H1 (cell line): Measurements from ENCODE around the gene CIB4. TPM values are rescaled to one million over a fixed set of nuclear protein-coding genes. Genes with fewer than 3 reads are reported as not detected.

Experiments
- CTCF ChIA-PET: fragments of 300-600 bp; sonication (Branson Sonifier 250); formaldehyde crosslinking; loops from one replicate; lab custom pipeline; 2021; ENCODE audit not compliant: partially characterized antibody; lab: Charles Lee
- POLR2A ChIA-PET: fragments of 300-600 bp; sonication (Branson Sonifier 250); formaldehyde crosslinking; loops from one replicate; lab custom pipeline; 2021; ENCODE audit warnings: inconsistent platforms; ENCODE audit not compliant: partially characterized antibody; lab: Charles Lee
- DNase-seq, 2 experiments: peaks; one replicate each; pipeline versions ENCODE4 v3.0.0 to v3.0.0-alpha.2; 2010 to 2022; ENCODE audit warnings: low spot score in 2 of 2, low read depth in 1 of 2, mixed read lengths in 1 of 2
- FAIRE-seq: peaks from 2 replicates; lab custom pipeline; 2011; peaks lifted over from hg19 to GRCh38; lab: Jason Lieb, UNC
- H2AFZ ChIP-seq: 2 replicates; pipeline ENCODE4 v1.8.1; 2012; ENCODE audit warnings: low read length, inconsistent platforms
- H2AK5ac ChIP-seq: 2 replicates; pipeline ENCODE4 v1.6.1; 2013; ENCODE audit warnings: low read depth, low read length
- H2BK120ac ChIP-seq: replicated peaks from 2 replicates; pipeline ENCODE3; 2013; ENCODE audit warnings: low read depth, low read length, inconsistent platforms
- H2BK12ac ChIP-seq: 2 replicates; pipeline ENCODE4 v1.6.1; 2013; ENCODE audit warnings: low read depth, low read length
- H2BK15ac ChIP-seq: 2 replicates; pipeline ENCODE4 v1.6.1; 2013; ENCODE audit warnings: low read length
- H2BK20ac ChIP-seq: 2 replicates; pipeline ENCODE4 v1.6.1; 2013; ENCODE audit warnings: low read length
- H2BK5ac ChIP-seq: 2 replicates; pipeline ENCODE4 v1.6.1; 2013; ENCODE audit warnings: low read depth, low read length
- H3K14ac ChIP-seq: 2 replicates; pipeline ENCODE4 v1.6.1; 2013; ENCODE audit warnings: inconsistent platforms; ENCODE audit not compliant: insufficient read length
- H3K18ac ChIP-seq: 2 replicates; pipeline ENCODE4 v1.6.1; 2013; ENCODE audit warnings: low read length; ENCODE audit errors: extremely low read depth
- H3K23ac ChIP-seq: 2 replicates; pipeline ENCODE4 v1.6.1; 2013; ENCODE audit warnings: inconsistent platforms; ENCODE audit not compliant: insufficient read length
- H3K23me2 ChIP-seq: 2 replicates; pipeline ENCODE4 v1.6.1; 2013; ENCODE audit warnings: low read depth, low read length
- H3K27ac ChIP-seq: 2 replicates; pipeline ENCODE4 v1.6.1; 2011; ENCODE audit warnings: low read depth, low read length, inconsistent platforms
- H3K27me3 ChIP-seq, 4 experiments: replicated peaks in 1 of 4; 1 replicate in 1 of 4; 2 replicates in 3 of 4; pipeline versions ENCODE4 v1.6.1 to v1.8.1; 2011 to 2013; ENCODE audit warnings: low read length in 3 of 4, mild to moderate bottlenecking in 3 of 4, inconsistent platforms in 2 of 4, mixed read lengths in 2 of 4, moderate library complexity in 1 of 4; ENCODE audit not compliant: control insufficient read depth in 3 of 4, insufficient read depth in 3 of 4; ENCODE audit errors: extremely low read depth in 1 of 4
- H3K36me3 ChIP-seq, 4 experiments: 2 replicates each; pipeline versions ENCODE4 v1.6.1 to v1.8.1; 2011 to 2013; ENCODE audit warnings: mild to moderate bottlenecking in 4 of 4, low read length in 3 of 4, moderate library complexity in 2 of 4, control low read depth in 1 of 4, inconsistent platforms in 1 of 4; ENCODE audit not compliant: insufficient read depth in 4 of 4, control insufficient read depth in 2 of 4
- H3K4ac ChIP-seq: replicated peaks from 2 replicates; pipeline ENCODE3; 2013; ENCODE audit warnings: low read length, low read depth, mixed read lengths, inconsistent platforms; ENCODE audit not compliant: insufficient read length
- H3K4me1 ChIP-seq, 4 experiments: replicated peaks in 1 of 4; 1 replicate in 1 of 4; 2 replicates in 3 of 4; pipeline versions ENCODE4 v1.6.1 to v1.8.1; 2011 to 2013; ENCODE audit warnings: low read length in 3 of 4, inconsistent platforms in 2 of 4, mixed read lengths in 1 of 4; ENCODE audit not compliant: insufficient read depth in 4 of 4, control insufficient read depth in 3 of 4
- H3K4me2 ChIP-seq, 2 experiments: 2 replicates each; pipeline versions ENCODE4 v1.6.1 to v1.8.1; 2011 to 2013; ENCODE audit warnings: low read depth in 2 of 2, low read length in 2 of 2, control low read depth in 1 of 2, inconsistent platforms in 1 of 2, mild to moderate bottlenecking in 1 of 2; ENCODE audit not compliant: insufficient read depth in 1 of 2
- H3K4me3 ChIP-seq, 4 experiments: fragments of 200-600, 300-600 bp in 1 of 4; sonication (generic), shearing (Covaris generic), sonication (Bioruptor Twin) in 1 of 4; 2 replicates each; pipeline versions ENCODE4 v1.5.1 to v1.8.1; 2011 to 2016; ENCODE audit warnings: low read length in 4 of 4, low read depth in 3 of 4, control low read depth in 2 of 4, inconsistent platforms in 2 of 4, mild to moderate bottlenecking in 2 of 4, mixed read lengths in 1 of 4, moderate library complexity in 1 of 4; ENCODE audit not compliant: insufficient read depth in 2 of 4; ENCODE audit errors: extremely low read depth in 1 of 4
- H3K56ac ChIP-seq: replicated peaks from 2 replicates; pipeline ENCODE3; 2013; ENCODE audit warnings: low read depth, mild to moderate bottlenecking, mixed read lengths, low read length, inconsistent platforms; ENCODE audit not compliant: insufficient read length
- H3K79me1 ChIP-seq: 2 replicates; pipeline ENCODE4 v1.6.1; 2013; ENCODE audit warnings: low read depth, low read length, control low read depth
- H3K79me2 ChIP-seq, 2 experiments: 2 replicates each; pipeline versions ENCODE4 v1.6.1 to v1.8.1; 2012 to 2013; ENCODE audit warnings: low read length in 2 of 2, mild to moderate bottlenecking in 2 of 2, inconsistent platforms in 1 of 2; ENCODE audit not compliant: insufficient read depth in 2 of 2, control insufficient read depth in 1 of 2
- H3K9ac ChIP-seq, 4 experiments: replicated peaks in 1 of 4; 1 replicate in 1 of 4; 2 replicates in 3 of 4; pipeline versions ENCODE4 v1.6.1 to v1.8.1; 2011 to 2013; ENCODE audit warnings: low read depth in 3 of 4, low read length in 3 of 4, control low read depth in 2 of 4, mild to moderate bottlenecking in 2 of 4, moderate library complexity in 2 of 4, inconsistent platforms in 1 of 4; ENCODE audit errors: extremely low read depth in 1 of 4
- H3K9me3 ChIP-seq, 2 experiments: 2 replicates each; pipeline versions ENCODE4 v1.6.1 to v1.8.1; 2012 to 2013; ENCODE audit warnings: mild to moderate bottlenecking in 2 of 2, moderate library complexity in 2 of 2, control low read depth in 1 of 2, inconsistent platforms in 1 of 2, low read depth in 1 of 2, low read length in 1 of 2, mixed read lengths in 1 of 2; ENCODE audit not compliant: insufficient read depth in 2 of 2
- H4K20me1 ChIP-seq, 2 experiments: replicated peaks in 1 of 2; 2 replicates each; pipeline versions ENCODE3 to v1.8.1; 2011 to 2013; ENCODE audit warnings: inconsistent platforms in 2 of 2, low read length in 2 of 2, mild to moderate bottlenecking in 1 of 2; ENCODE audit not compliant: insufficient read depth in 2 of 2, control insufficient read depth in 1 of 2
- H4K5ac ChIP-seq: 2 replicates; pipeline ENCODE4 v1.6.1; 2013; ENCODE audit warnings: low read length, low read depth, mixed read lengths, inconsistent platforms; ENCODE audit not compliant: insufficient read length
- H4K8ac ChIP-seq: 2 replicates; pipeline ENCODE4 v1.8.0; 2013; ENCODE audit warnings: mild to moderate bottlenecking, moderate library complexity, low read length, inconsistent platforms; ENCODE audit not compliant: insufficient read depth; ENCODE audit errors: extremely low read depth
- H4K91ac ChIP-seq: replicated peaks from 2 replicates; pipeline ENCODE3; 2013; ENCODE audit warnings: low read length, mixed read lengths, inconsistent platforms; ENCODE audit not compliant: insufficient read length
- CBX8 ChIP-seq: fragments of 300-800, 300-1000 bp; sonication (generic); IDR thresholded peaks from 2 replicates; pipeline ENCODE4 v1.7.1; 2016; ENCODE audit warnings: low read depth, low read length, borderline replicate concordance
- CEBPB ChIP-seq: IDR thresholded peaks from 2 replicates; pipeline ENCODE4 v1.6.1; 2012; ENCODE audit warnings: low read depth, low read length
- CHD2 ChIP-seq: IDR thresholded peaks from 2 replicates; pipeline ENCODE4 v1.6.1; 2012; ENCODE audit warnings: low read length, improper control_type of control experiment
- E2F6 ChIP-seq: IDR thresholded peaks from 2 replicates; pipeline ENCODE4 v1.6.1; 2012; ENCODE audit warnings: inconsistent platforms
- EP300 ChIP-seq, 2 experiments: IDR thresholded peaks; 1 replicate in 1 of 2; 2 replicates in 1 of 2; pipeline ENCODE4 v1.6.1; 2011 to 2012; ENCODE audit warnings: low read depth in 2 of 2, low read length in 2 of 2, mild to moderate bottlenecking in 2 of 2, borderline replicate concordance in 1 of 2, inconsistent platforms in 1 of 2, moderate library complexity in 1 of 2
- GABPA ChIP-seq: IDR thresholded peaks from 2 replicates; pipeline ENCODE4 v1.6.1; 2011; ENCODE audit warnings: mild to moderate bottlenecking, low read length, moderate library complexity, borderline replicate concordance; ENCODE audit not compliant: insufficient read depth
- JUND ChIP-seq: IDR thresholded peaks from 2 replicates; pipeline ENCODE4 v1.6.1; 2011; ENCODE audit warnings: mild to moderate bottlenecking, improper control_type of control experiment, low read length
- NRF1 ChIP-seq: IDR thresholded peaks from 2 replicates; pipeline ENCODE4 v1.6.1; 2011; ENCODE audit warnings: mild to moderate bottlenecking, low read depth, low read length, improper control_type of control experiment
- POLR2AphosphoS5 ChIP-seq: IDR thresholded peaks from 2 replicates; pipeline ENCODE4 v1.6.1; 2011; ENCODE audit warnings: low read depth, low read length
- RFX5 ChIP-seq: IDR thresholded peaks from 2 replicates; pipeline ENCODE4 v1.6.1; 2011; ENCODE audit warnings: low read depth, low read length, improper control_type of control experiment, borderline replicate concordance
- RNF2 ChIP-seq: fragments of 200-900, 300-1000 bp; sonication (generic); IDR thresholded peaks from 2 replicates; pipeline ENCODE4 v1.7.1; 2016; ENCODE audit warnings: borderline replicate concordance, low read depth, mild to moderate bottlenecking, antibody characterized with exemption, low read length; ENCODE audit not compliant: poor library complexity, severe bottlenecking; ENCODE audit errors: missing control alignments
- SP1 ChIP-seq: IDR thresholded peaks from 2 replicates; pipeline ENCODE4 v1.6.1; 2011; ENCODE audit warnings: low read depth, low read length
- SUZ12 ChIP-seq: fragments of 200-600 bp; sonication (generic); IDR thresholded peaks from 2 replicates; pipeline ENCODE4 v1.6.1; 2012; ENCODE audit warnings: mild to moderate bottlenecking, inconsistent platforms, low read length, moderate library complexity, mixed read lengths
- ZNF274 ChIP-seq: IDR thresholded peaks from 2 replicates; pipeline ENCODE4 v1.7.0; 2012; ENCODE audit warnings: low read length, borderline replicate concordance; ENCODE audit errors: extremely low read depth
- WGBS, 2 experiments: shearing (Covaris generic) in 1 of 2; methylation state at CpG; one replicate each; pipeline versions ENCODE4 v1.1.6 to v1.1.7; 2013 to 2015; ENCODE audit warnings: low lambda C conversion rate in 2 of 2, mixed read lengths in 2 of 2, inconsistent platforms in 1 of 2, low coverage in 1 of 2, missing lambda C conversion rate in 1 of 2; ENCODE audit not compliant: insufficient replicate concordance in 2 of 2, insufficient coverage in 1 of 2, insufficient read length in 1 of 2; ENCODE audit errors: extremely low coverage in 1 of 2, missing lambda C conversion rate in 1 of 2; 5-methylcytosine and 5-hydroxymethylcytosine counted together
- polyA plus RNA-seq, 7 experiments: library from polyadenylated mRNA; depleted of rRNA in 3 of 7; stranded (reverse) in 5 of 7; unstranded in 2 of 7; fragments of >200 nt in 5 of 7; fragments of 200-250 nt in 2 of 7; gene quantifications; 1 replicate in 5 of 7; 2 replicates in 1 of 7; 4 replicates in 1 of 7; pipeline versions ENCODE4 v1.2.1 to v1.2.3, GENCODE V29; 2011 to 2013; ENCODE audit warnings: missing spikeins in 2 of 7, mixed read lengths in 2 of 7
- total RNA-seq: library from RNA; stranded (reverse); fragmentation: NEBNext Ultra II Directional; extraction: Animal tissue kit (Norgen Biotek cat#: 25700); gene quantifications from 2 replicates; pipeline ENCODE4 v1.2.1, GENCODE V29; 2021

The CIB4 gene
- total and polyA plus RNA-seq, 2 of the 8 experiments (the other 6 are each of a cell fraction or from before 2014, with no cell fraction given) = not detected

DNA sequence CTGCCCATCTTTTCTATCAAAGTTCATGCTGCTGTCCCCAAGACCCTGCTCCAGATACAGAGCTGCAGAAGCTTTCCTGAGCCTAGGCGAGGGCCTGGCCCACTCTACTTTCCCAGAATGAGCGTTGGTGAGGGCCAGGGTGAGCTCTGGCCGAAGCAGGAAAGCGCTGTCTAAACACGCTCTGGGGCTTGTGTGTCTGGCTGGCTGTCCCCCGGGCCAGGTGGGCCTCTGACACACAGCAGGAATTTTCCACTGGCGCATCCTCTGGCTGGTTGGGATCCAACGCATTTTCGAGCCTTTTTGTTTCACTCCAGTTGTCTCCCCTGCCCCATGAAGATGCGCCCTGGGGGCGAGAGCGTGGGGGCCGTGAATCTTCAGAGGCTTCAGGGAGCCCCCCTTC is 33.6 kb upstream of the CIB4 start:
- Histone ChIP-seq H3K4ac (no peak overlapping the region), H3K27ac (no peak overlapping the region), H2AFZ (no peak overlapping the region), H3K4me2 (no peak overlapping the region), H2AK5ac (no peak overlapping the region), H3K79me1 (no peaks in the 10 kb centered on the region), H4K5ac (no peak overlapping the region), H2BK5ac (no peak overlapping the region), H3K18ac (no peak overlapping the region), H3K56ac (no peak overlapping the region), H2BK15ac (no peak overlapping the region), H2BK12ac (no peak overlapping the region), H3K79me2 (no peaks in the 10 kb centered on the region), H2BK20ac (no peak overlapping the region), H3K23ac (no peak overlapping the region), H3K9me3 (no peaks in the 10 kb centered on the region; a peak in 1 of 4 replicates), H4K8ac (no peak overlapping the region), H3K27me3 (no peaks in the 10 kb centered on the region; a peak in 2 of 7 replicates), H3K4me3 (no peak overlapping the region), H3K4me1 (no peaks in the 10 kb centered on the region; a peak in 1 of 7 replicates), H4K20me1 (no peaks in the 10 kb centered on the region), H2BK120ac (no peak overlapping the region), H4K91ac (no peak overlapping the region), H3K9ac (no peak overlapping the region), H3K14ac (no peak overlapping the region), H3K36me3 (no peaks in the 10 kb centered on the region), H3K23me2 (no peaks in the 10 kb centered on the region)
- FAIRE-seq (no peak), DNase-seq (no peak)
- CTCF ChIA-PET = interaction anchor here (0.6 to 1.6 kb wide), 6 partner anchors 17 to 1512 kb away, joined by 3 to 4 read pairs (median 4); no protein-coding TSS in a partner anchor
- 91% methylated on average over 13 of the region's 13 CpGs; no CpG with 5 or more reads in 1 of the 2 experiments for WGBS, 2 experiments
- POLR2A ChIA-PET = no interaction called here
- TF ChIP-seq CBX8 = no peak
- no peak for TF ChIP-seq NRF1
- no peak for TF ChIP-seq CHD2
- no peak for TF ChIP-seq JUND
- no peak for TF ChIP-seq SUZ12
- TF ChIP-seq RFX5 = no peak
- no peak for TF ChIP-seq CEBPB
- TF ChIP-seq POLR2AphosphoS5 = no peak
- no peak for TF ChIP-seq GABPA
- TF ChIP-seq SP1 = no peak
- no peak for TF ChIP-seq E2F6
- no peak for TF ChIP-seq EP300 (IDR thresholded peaks at IDR 0.05; ENCODE audit: borderline replicate concordance in 1 of 2, low read depth in 2 of 2, low read length in 2 of 2)
- no peak for TF ChIP-seq RNF2
- no peak for TF ChIP-seq ZNF274
